ENCODE results near the gene HOTAIR. TPM values are rescaled to one million over a fixed set of nuclear protein-coding genes. Genes with fewer than 3 reads are reported as not detected.

The HOTAIR gene
- total and polyA plus RNA-seq, 2 donors (not counting 3 experiments of a cell fraction or from before 2014, with no cell fraction given) = not detected

- H3K27ac ChIP-seq (ENCODE audit: insufficient read depth, low read depth, low read length) = no peak overlapping the region
- H3K9me1 ChIP-seq (replicated peaks; ENCODE audit: control insufficient read depth, extremely low read depth, insufficient read depth, low read length) = no peaks in the 10 kb centered on the region
- H3K27me3 ChIP-seq (ENCODE audit: control insufficient read depth in 2 of 2, insufficient read depth in 2 of 2, low read length in 2 of 2) = peaks cover 80 to 89% of the 10 kb centered on the region in 2 experiments
- ChIA-PET CTCF (interaction anchor here (1.0 kb wide), 1 partner anchor 11 kb away, joined by 3 read pairs; the partner anchor contains the start of gene HOXC13), POLR2A (interaction anchor here (0.6 kb wide), 1 partner anchor 936 kb away, joined by 5 read pairs; no protein-coding TSS in a partner anchor)
- no peaks in the 10 kb centered on the region for H3K79me2 ChIP-seq (ENCODE audit: control insufficient read depth, insufficient read depth, low read length)
- no peak overlapping the region for H2AFZ ChIP-seq (ENCODE audit: low read depth, low read length)
- intact Hi-C loops (cut with micrococcal nuclease) (no loop called here), dilution Hi-C loops (cut with MboI; ENCODE audit: extremely low pct_ligation_motif_present, low sequenced_read_pairs) (no loop called here)
- H4K20me1 ChIP-seq (replicated peaks; ENCODE audit: control insufficient read depth, extremely low read depth, insufficient read depth, low read length) = no peaks in the 10 kb centered on the region
- no peaks in the 10 kb centered on the region for H3K4me1 ChIP-seq (ENCODE audit: control insufficient read depth, extremely low read depth, insufficient read depth, low read length)
- no TSS peak for BruUV-seq (replicated peaks)
- TF ChIP-seq FOS (IDR thresholded peaks at IDR 0.05; ENCODE audit: borderline replicate concordance, insufficient read depth, low read length) = no peak
- peak; percentile 91 for TF ChIP-seq EZH2 (IDR thresholded peaks at IDR 0.05; ENCODE audit: borderline replicate concordance, low read depth, low read length, severe bottlenecking)
- DNase-seq (ENCODE audit: low read depth, low spot score) (no peak), FAIRE-seq (no peak)
- H3K4me3 ChIP-seq (replicated peaks in 1 of 3; ENCODE audit: insufficient read depth in 1 of 3, low read depth in 1 of 3, low read length in 3 of 3) = no peak overlapping the region
- H3K4me2 ChIP-seq (ENCODE audit: insufficient read depth, low read length) = no peak overlapping the region
- no peak overlapping the region for H3K9ac ChIP-seq (replicated peaks; ENCODE audit: extremely low read depth, insufficient read depth, low read length)
- no peaks in the 10 kb centered on the region for H3K36me3 ChIP-seq (ENCODE audit: control insufficient read depth in 2 of 2, extremely low read depth in 1 of 2, insufficient read depth in 2 of 2, low read length in 2 of 2)
- H3K9me3 ChIP-seq (replicated peaks; ENCODE audit: control insufficient read depth, insufficient read depth, low read length) = no peaks in the 10 kb centered on the region
Observed at GRCh38 chr12:53927220-53928029, 47.3 kb downstream of the HOTAIR start.

- no TSS peak for BruUV-seq (replicated peaks)
- no peaks in the 10 kb centered on the region for H3K36me3 ChIP-seq (ENCODE audit: control insufficient read depth in 2 of 2, extremely low read depth in 1 of 2, insufficient read depth in 2 of 2, low read length in 2 of 2)
- DNase-seq (ENCODE audit: low read depth, low spot score) (no peak), FAIRE-seq (no peak)
- no peak overlapping the region for H3K27ac ChIP-seq (ENCODE audit: insufficient read depth, low read depth, low read length)
- peaks cover 60 to 70% of the 10 kb centered on the region in 2 experiments for H3K27me3 ChIP-seq (ENCODE audit: control insufficient read depth in 2 of 2, insufficient read depth in 2 of 2, low read length in 2 of 2)
- ChIA-PET CTCF (no interaction called here), POLR2A (no interaction called here)
- no peak for TF ChIP-seq EZH2 (IDR thresholded peaks at IDR 0.05; ENCODE audit: borderline replicate concordance, low read depth, low read length, severe bottlenecking)
- no peak for TF ChIP-seq POLR2A (IDR thresholded peaks at IDR 0.05; ENCODE audit: low read depth, low read length)
- no peak for TF ChIP-seq CTCF (IDR thresholded peaks at IDR 0.05; ENCODE audit: extremely low read depth in 1 of 2, insufficient read depth in 1 of 2, low read depth in 1 of 2, low read length in 2 of 2)
- TF ChIP-seq GATA2 (IDR thresholded peaks at IDR 0.05; ENCODE audit: insufficient read depth, insufficient read length, low read depth, low read length) = no peak
- TF ChIP-seq MYC (IDR thresholded peaks at IDR 0.05; ENCODE audit: low read depth, low read length) = no peak
- no peak for TF ChIP-seq FOS (IDR thresholded peaks at IDR 0.05; ENCODE audit: borderline replicate concordance, insufficient read depth, low read length)
- no peak for TF ChIP-seq JUN (IDR thresholded peaks at IDR 0.05; ENCODE audit: borderline replicate concordance, insufficient read depth, insufficient read length, low read depth)
- no peak for TF ChIP-seq MAX (IDR thresholded peaks at IDR 0.05; ENCODE audit: insufficient read depth, insufficient read length)
- TF ChIP-seq POLR2AphosphoS5 (IDR thresholded peaks at IDR 0.05; ENCODE audit: insufficient read depth, low read depth, low read length) = no peak
- H2AFZ ChIP-seq (ENCODE audit: low read depth, low read length) = no peak overlapping the region
- H3K9ac ChIP-seq (replicated peaks; ENCODE audit: extremely low read depth, insufficient read depth, low read length) = no peak overlapping the region
- no peaks in the 10 kb centered on the region for H3K9me1 ChIP-seq (replicated peaks; ENCODE audit: control insufficient read depth, extremely low read depth, insufficient read depth, low read length)
- no peaks in the 10 kb centered on the region for H3K4me1 ChIP-seq (ENCODE audit: control insufficient read depth, extremely low read depth, insufficient read depth, low read length)
- no peaks in the 10 kb centered on the region for H3K9me3 ChIP-seq (replicated peaks; ENCODE audit: control insufficient read depth, insufficient read depth, low read length)
- no peaks in the 10 kb centered on the region for H4K20me1 ChIP-seq (replicated peaks; ENCODE audit: control insufficient read depth, extremely low read depth, insufficient read depth, low read length)
- intact Hi-C loops (cut with micrococcal nuclease) (no loop called here), dilution Hi-C loops (cut with MboI; ENCODE audit: extremely low pct_ligation_motif_present, low sequenced_read_pairs) (no loop called here)
- no peak overlapping the region for H3K4me2 ChIP-seq (ENCODE audit: insufficient read depth, low read length)
- H3K4me3 ChIP-seq (replicated peaks in 1 of 3; ENCODE audit: insufficient read depth in 1 of 3, low read depth in 1 of 3, low read length in 3 of 3) = no peak overlapping the region
- H3K79me2 ChIP-seq (ENCODE audit: control insufficient read depth, insufficient read depth, low read length) = no peaks in the 10 kb centered on the region
Observed at GRCh38 chr12:53924521-53925405, 50.0 kb downstream of the HOTAIR start.
